Prostate gland (tissue), 2 donors: Measurements from ENCODE around the gene ODC1.

Source experiments
- POLR2A ChIP-seq: fragments of 450-650 bp; IDR thresholded peaks from one replicate; pipeline ENCODE4 v1.6.1; 2016; ENCODE audit warnings: antibody characterized with exemption, mild to moderate bottlenecking
- POLR2AphosphoS5 ChIP-seq: sonication (generic); formaldehyde crosslinking; IDR thresholded peaks from one replicate; pipeline ENCODE4 v1.6.1; 2017; ENCODE audit warnings: antibody characterized with exemption
- TF ChIP-seq, protein P1 (sequence below), 4 experiments: fragments of 200-600 bp in 2 of 4; fragments of 450-650 bp in 2 of 4; sonication (generic) in 2 of 4; IDR thresholded peaks; 1 replicate in 3 of 4; 2 replicates in 1 of 4; pipeline ENCODE4 v1.5.1; 2016 to 2019; ENCODE audit warnings: antibody characterized with exemption in 4 of 4, mild to moderate bottlenecking in 2 of 4, moderate library complexity in 2 of 4

DNA sequence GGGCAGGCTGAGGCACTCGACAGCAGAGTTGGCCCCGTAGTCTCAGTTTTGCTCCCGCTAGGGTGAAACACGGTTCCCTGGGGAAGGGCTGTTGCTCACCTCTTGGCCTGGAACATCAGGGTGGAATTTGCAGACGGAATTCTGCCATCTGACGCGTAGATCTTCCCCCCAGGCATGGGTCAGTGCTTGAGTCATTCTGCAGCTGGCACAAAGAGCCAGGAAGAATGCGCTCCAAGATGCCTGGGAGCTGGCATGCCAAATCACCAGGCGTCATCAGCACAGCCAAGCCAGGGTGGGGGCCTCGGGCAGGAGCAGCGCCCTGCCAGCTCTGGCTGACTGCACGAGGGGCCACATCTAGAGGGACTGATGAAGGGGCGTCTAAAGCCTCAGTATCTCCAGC, 42.7 kb downstream of the ODC1 start:
- TF ChIP-seq, protein P1, sequence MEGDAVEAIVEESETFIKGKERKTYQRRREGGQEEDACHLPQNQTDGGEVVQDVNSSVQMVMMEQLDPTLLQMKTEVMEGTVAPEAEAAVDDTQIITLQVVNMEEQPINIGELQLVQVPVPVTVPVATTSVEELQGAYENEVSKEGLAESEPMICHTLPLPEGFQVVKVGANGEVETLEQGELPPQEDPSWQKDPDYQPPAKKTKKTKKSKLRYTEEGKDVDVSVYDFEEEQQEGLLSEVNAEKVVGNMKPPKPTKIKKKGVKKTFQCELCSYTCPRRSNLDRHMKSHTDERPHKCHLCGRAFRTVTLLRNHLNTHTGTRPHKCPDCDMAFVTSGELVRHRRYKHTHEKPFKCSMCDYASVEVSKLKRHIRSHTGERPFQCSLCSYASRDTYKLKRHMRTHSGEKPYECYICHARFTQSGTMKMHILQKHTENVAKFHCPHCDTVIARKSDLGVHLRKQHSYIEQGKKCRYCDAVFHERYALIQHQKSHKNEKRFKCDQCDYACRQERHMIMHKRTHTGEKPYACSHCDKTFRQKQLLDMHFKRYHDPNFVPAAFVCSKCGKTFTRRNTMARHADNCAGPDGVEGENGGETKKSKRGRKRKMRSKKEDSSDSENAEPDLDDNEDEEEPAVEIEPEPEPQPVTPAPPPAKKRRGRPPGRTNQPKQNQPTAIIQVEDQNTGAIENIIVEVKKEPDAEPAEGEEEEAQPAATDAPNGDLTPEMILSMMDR (IDR thresholded peaks at IDR 0.05): no peak
- TF ChIP-seq POLR2A (no peak), POLR2AphosphoS5 (peak; percentile 68)
